Calu3 (cell line): ENCODE data around the gene TTC12. TPM values are rescaled to one million over a fixed set of nuclear protein-coding genes. Genes with fewer than 3 reads are reported as not detected.

Experiments
- BruUV-seq: library from RNA; stranded (reverse); fragments of 400-500 nt; replicated peaks from 2 replicates; lab custom pipeline; 2021; lab: Mats Ljungman, UMichigan
- CTCF ChIA-PET: fragments of 300-600 bp; sonication (Branson Sonifier 250); formaldehyde crosslinking; loops from one replicate; lab custom pipeline; 2022; ENCODE audit warnings: antibody characterized with exemption; lab: Charles Lee
- DNase-seq: peaks from one replicate; pipeline ENCODE4 v3.0.0; 2022
- H3K27ac Mint-ChIP-seq: one replicate; pipeline ENCODE4 v1.8.0; 2022; ENCODE audit warnings: mixed read lengths; ENCODE audit not compliant: unreplicated experiment
- H3K27me3 Mint-ChIP-seq: one replicate; pipeline ENCODE4 v1.8.0; 2022; ENCODE audit warnings: mixed read lengths; ENCODE audit not compliant: unreplicated experiment
- H3K36me3 Mint-ChIP-seq: one replicate; pipeline ENCODE4 v1.8.0; 2022; ENCODE audit warnings: mild to moderate bottlenecking, moderate library complexity, mixed read lengths; ENCODE audit not compliant: insufficient read depth, unreplicated experiment
- H3K4me1 Mint-ChIP-seq: one replicate; pipeline ENCODE4 v1.8.0; 2022; ENCODE audit warnings: mild to moderate bottlenecking, low read depth, mixed read lengths; ENCODE audit not compliant: unreplicated experiment
- H3K4me3 Mint-ChIP-seq: one replicate; pipeline ENCODE4 v1.8.0; 2022; ENCODE audit warnings: mild to moderate bottlenecking, low read depth, moderate library complexity, mixed read lengths; ENCODE audit not compliant: unreplicated experiment
- H3K9me3 Mint-ChIP-seq: one replicate; pipeline ENCODE4 v1.8.0; 2022; ENCODE audit warnings: low read depth, mixed read lengths; ENCODE audit not compliant: unreplicated experiment
- CTCF ChIP-seq: fragments of 200-600 bp; IDR thresholded peaks from one replicate; pipeline ENCODE4 v1.8.0; 2022; ENCODE audit warnings: antibody characterized with exemption; ENCODE audit not compliant: unreplicated experiment
- intact Hi-C: fragments of 100-400 bp; cut with micrococcal nuclease; formaldehyde crosslinking; loops from one replicate; pipeline ENCODE4 v1.10.0; 2022; ENCODE audit not compliant: unreplicated experiment
- total RNA-seq: library from RNA; stranded (reverse); gene quantifications from 2 replicates; pipeline ENCODE4 v1.2.3, GENCODE V29; 2022

TTC12 gene
- total RNA-seq, 1 experiment from 2014 or later: 15.0 TPM

GRCh38 chr11:113317339-113317738 lies 3.0 kb downstream of the TTC12 start:
- no peak for TF ChIP-seq CTCF
- no peak for DNase-seq
- H3K27ac Mint-ChIP-seq: peak overlapping the region; percentile 9
- intact Hi-C loops: no loop called here
- H3K27me3 Mint-ChIP-seq: no peaks in the 10 kb centered on the region
- no peaks in the 10 kb centered on the region for H3K9me3 Mint-ChIP-seq
- BruUV-seq: no TSS peak
- no peak overlapping the region for H3K4me3 Mint-ChIP-seq
- H3K4me1 Mint-ChIP-seq: peaks cover 8% of the 10 kb centered on the region
- CTCF ChIA-PET: interaction anchor here (0.5 kb wide), 1 partner anchor 423 kb away, joined by 3 read pairs; no protein-coding TSS in a partner anchor
- peaks cover 13% of the 10 kb centered on the region for H3K36me3 Mint-ChIP-seq

DNA sequence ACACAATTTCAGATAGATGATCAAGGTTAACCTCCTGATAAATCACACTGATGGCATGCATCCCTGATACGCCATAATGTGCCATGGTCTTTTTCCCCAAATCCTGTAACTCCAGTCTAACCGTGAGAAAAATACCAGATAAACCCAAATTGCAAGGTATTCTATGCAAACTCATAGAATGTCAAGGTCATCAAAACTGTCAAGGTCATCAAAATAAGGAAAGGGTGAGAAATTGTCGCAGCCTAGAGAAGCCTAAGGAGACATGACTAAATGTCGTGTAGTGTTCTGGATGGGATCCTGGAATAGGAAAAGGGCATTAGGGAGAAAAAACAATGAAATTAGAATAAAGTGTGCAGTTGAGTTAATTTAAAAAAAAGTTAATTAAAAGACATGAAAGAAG lies 4.7 kb downstream of the TTC12 start:
- Mint-ChIP-seq H3K4me1 (peaks cover 8% of the 10 kb centered on the region), H3K27me3 (no peaks in the 10 kb centered on the region), H3K27ac (no peak overlapping the region), H3K9me3 (no peaks in the 10 kb centered on the region), H3K36me3 (peaks cover 11% of the 10 kb centered on the region), H3K4me3 (no peak overlapping the region)
- DNase-seq: no peak
- no TSS peak for BruUV-seq
- TF ChIP-seq CTCF: no peak
- CTCF ChIA-PET: no interaction called here
- intact Hi-C loops: no loop called here

DNA sequence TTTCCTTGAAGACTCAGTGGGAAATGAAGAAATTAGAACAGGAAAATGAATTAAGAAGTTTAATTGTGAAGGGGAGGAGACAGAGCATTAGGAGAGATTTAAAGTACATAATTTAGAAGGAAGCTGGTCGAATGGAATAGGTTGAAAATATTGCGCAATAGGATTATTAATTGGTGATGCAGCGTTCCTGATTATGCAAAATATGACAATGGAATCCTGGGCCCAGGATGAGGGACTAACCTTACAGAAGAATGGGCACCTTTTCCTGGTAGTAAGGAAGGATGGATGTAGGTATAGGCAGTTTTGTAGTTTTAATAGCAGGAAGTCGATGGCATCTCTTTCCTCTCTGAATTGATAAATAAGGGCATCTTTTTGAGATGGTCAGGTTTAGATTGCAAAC lies 7.8 kb downstream of the TTC12 start:
- Mint-ChIP-seq H3K9me3 (no peaks in the 10 kb centered on the region), H3K4me3 (no peak overlapping the region), H3K36me3 (no peaks in the 10 kb centered on the region), H3K27ac (no peak overlapping the region), H3K4me1 (peaks cover 8% of the 10 kb centered on the region), H3K27me3 (no peaks in the 10 kb centered on the region)
- BruUV-seq: no TSS peak
- DNase-seq: no peak
- CTCF ChIA-PET: no interaction called here
- intact Hi-C loops: no loop called here
- TF ChIP-seq CTCF: no peak

DNA sequence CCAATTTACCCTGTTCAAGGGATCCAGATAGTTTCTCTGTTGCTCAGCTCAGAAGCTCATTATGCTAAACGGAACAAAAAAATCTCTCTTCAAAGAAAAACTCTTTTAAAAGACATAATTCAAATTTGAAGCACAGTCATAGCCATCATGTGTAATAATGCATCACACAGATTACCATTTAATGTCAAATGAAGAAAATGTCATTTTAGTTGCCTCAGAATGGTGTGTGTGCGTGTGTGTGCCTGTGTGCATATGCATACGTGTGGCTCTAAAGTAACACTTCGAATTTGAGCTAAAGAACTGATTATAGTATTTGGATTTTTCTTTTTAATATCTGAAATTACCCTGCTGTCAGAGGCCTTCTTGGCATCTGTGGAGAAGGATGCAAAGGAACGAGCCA lies 9.9 kb downstream of the TTC12 start:
- CTCF ChIA-PET: no interaction called here
- no peaks in the 10 kb centered on the region for H3K27me3 Mint-ChIP-seq
- no peak for TF ChIP-seq CTCF
- H3K36me3 Mint-ChIP-seq: peaks cover 9% of the 10 kb centered on the region
- intact Hi-C loops: no loop called here
- no peak overlapping the region for H3K27ac Mint-ChIP-seq
- no TSS peak for BruUV-seq
- no peak overlapping the region for H3K4me3 Mint-ChIP-seq
- DNase-seq: no peak
- no peaks in the 10 kb centered on the region for H3K9me3 Mint-ChIP-seq
- no peaks in the 10 kb centered on the region for H3K4me1 Mint-ChIP-seq
